Fibroblast of skin of left quadriceps (primary cell): Measurements from ENCODE around the gene FBXL7.

Experiments used
- DNase-seq, 2 experiments: peaks; one replicate each; pipeline ENCODE4 v3.0.0-alpha.2; 2013; ENCODE audit warnings: low read depth in 2 of 2

Gene FBXL7

GRCh38 chr5:15538516-15538915 lies 38.5 kb downstream of the FBXL7 start:
- no peak for DNase-seq

- no peak for DNase-seq
Measured at GRCh38 chr5:15539951-15540350, 40.0 kb downstream of the FBXL7 start.

GRCh38 chr5:15544039-15544438 lies 44.1 kb downstream of the FBXL7 start:
- DNase-seq, result no peak

- no peak for DNase-seq
Measured at GRCh38 chr5:15545082-15545481, 45.1 kb downstream of the FBXL7 start.

GRCh38 chr5:15547261-15547839 lies 47.4 kb downstream of the FBXL7 start:
- DNase-seq, result no peak

- DNase-seq, result no peak
Measured at GRCh38 chr5:15549961-15550360, 50.0 kb downstream of the FBXL7 start.

- DNase-seq, result no peak
Measured at GRCh38 chr5:15550502-15551112, 50.6 kb downstream of the FBXL7 start.

GRCh38 chr5:15551113-15551504 lies 51.1 kb downstream of the FBXL7 start:
- DNase-seq, result no peak

- no peak for DNase-seq
Measured at GRCh38 chr5:15554542-15554941, 54.6 kb downstream of the FBXL7 start.

- DNase-seq, result no peak
Measured at GRCh38 chr5:15555176-15555575, 55.2 kb downstream of the FBXL7 start.

- DNase-seq, result no peak
Measured at GRCh38 chr5:15558240-15558639, 58.3 kb downstream of the FBXL7 start.

GRCh38 chr5:15558681-15559080 lies 58.7 kb downstream of the FBXL7 start:
- DNase-seq, result no peak

- DNase-seq, result no peak
Measured at GRCh38 chr5:15560421-15560820, 60.4 kb downstream of the FBXL7 start.

GRCh38 chr5:15564523-15564922 lies 64.5 kb downstream of the FBXL7 start:
- no peak for DNase-seq

- DNase-seq, result no peak
Measured at GRCh38 chr5:15564957-15565356, 65.0 kb downstream of the FBXL7 start.

- DNase-seq, result no peak
Measured at GRCh38 chr5:15566306-15566705, 66.3 kb downstream of the FBXL7 start.

GRCh38 chr5:15566789-15567188 lies 66.8 kb downstream of the FBXL7 start:
- DNase-seq, result no peak

GRCh38 chr5:15570491-15570890 lies 70.5 kb downstream of the FBXL7 start:
- no peak for DNase-seq

- DNase-seq, result no peak
Measured at GRCh38 chr5:15571081-15571480, 71.1 kb downstream of the FBXL7 start.

- DNase-seq, result no peak
Measured at GRCh38 chr5:15571618-15572017, 71.6 kb downstream of the FBXL7 start.

- DNase-seq, result no peak
Measured at GRCh38 chr5:15573590-15573989, 73.6 kb downstream of the FBXL7 start.

GRCh38 chr5:15574128-15574527 lies 74.1 kb downstream of the FBXL7 start:
- no peak for DNase-seq

GRCh38 chr5:15574806-15575325 lies 74.9 kb downstream of the FBXL7 start:
- DNase-seq, result no peak

GRCh38 chr5:15575666-15576065 lies 75.7 kb downstream of the FBXL7 start:
- peak; percentile 54 to 66 for DNase-seq
